T-helper 2 cell treated with Interferon-gamma antibody and Interleukin-4, amounts not matched to agents 5 μg/mL and 100 μg/mL, for 36 hours (primary cell): Measurements from ENCODE around the gene E2F1.
A peak's percentile ranks its signal among the peaks of the same experiment; 100 is the strongest.

Source experiments
- DNase-seq: peaks from one replicate; pipeline ENCODE4 v3.0.0; 2021; ENCODE audit warnings: low spot score
- H3K27ac Mint-ChIP-seq: one replicate; pipeline ENCODE4 v1.8.0; 2021; ENCODE audit warnings: mild to moderate bottlenecking, mixed read lengths
- H3K27me3 Mint-ChIP-seq: one replicate; pipeline ENCODE4 v1.8.0; 2021; ENCODE audit warnings: low read depth, mixed read lengths
- H3K36me3 Mint-ChIP-seq: one replicate; pipeline ENCODE4 v1.8.0; 2021; ENCODE audit warnings: low read depth, mixed read lengths
- H3K4me1 Mint-ChIP-seq: one replicate; pipeline ENCODE4 v1.8.0; 2021; ENCODE audit warnings: low read depth, mixed read lengths
- H3K4me3 Mint-ChIP-seq: one replicate; pipeline ENCODE4 v1.8.0; 2022; ENCODE audit warnings: mild to moderate bottlenecking, moderate library complexity, mixed read lengths
- H3K9me3 Mint-ChIP-seq: one replicate; pipeline ENCODE4 v1.8.0; 2021; ENCODE audit warnings: mixed read lengths

E2F1 gene

DNA sequence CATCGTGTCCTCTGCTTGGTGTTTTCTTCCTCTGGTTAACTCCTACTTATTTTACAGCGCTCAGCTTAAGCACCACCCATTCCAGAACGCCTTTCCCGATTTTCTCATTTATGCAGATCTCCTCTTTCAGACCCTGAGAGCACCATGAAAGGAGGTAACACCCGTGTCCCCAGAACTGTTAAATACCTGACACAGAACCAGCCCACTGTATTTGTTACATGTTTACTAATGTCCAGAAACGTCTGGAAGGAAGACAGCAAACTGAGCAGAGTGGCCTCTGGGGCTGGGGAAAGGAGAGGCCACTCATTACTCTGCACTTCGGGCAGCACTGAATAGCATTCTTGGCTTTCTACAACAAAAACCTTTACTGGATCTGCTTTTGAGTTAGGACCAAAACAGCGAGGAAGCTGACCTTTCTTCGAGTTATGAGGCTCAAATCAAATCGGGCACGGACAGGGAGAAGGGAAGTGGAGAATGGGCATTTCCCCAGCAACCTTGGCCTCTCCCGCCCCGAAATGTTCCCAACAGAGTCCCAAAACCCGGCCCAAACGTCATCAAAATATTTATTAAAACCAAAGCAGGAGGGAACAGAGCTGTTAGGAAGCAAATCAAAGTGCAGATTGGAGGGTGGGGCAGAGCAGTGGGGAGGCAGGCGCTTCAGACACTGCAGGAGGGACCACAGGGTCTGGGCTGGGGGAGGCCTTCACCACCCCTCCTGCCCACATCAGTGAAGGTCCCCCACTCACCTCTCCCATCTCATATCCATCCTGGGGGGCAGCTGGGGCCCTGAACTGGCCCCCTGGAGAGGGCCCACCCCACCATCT, 10.8 kb downstream of the E2F1 start:
- H3K4me1 Mint-ChIP-seq, result peaks cover 34% of the 10 kb centered on the region
- peak overlapping the region; percentile 69 for H3K4me3 Mint-ChIP-seq
- no peak for DNase-seq
- peak overlapping the region; percentile 41 for H3K27ac Mint-ChIP-seq
- H3K27me3 Mint-ChIP-seq, result no peaks in the 10 kb centered on the region
- H3K36me3 Mint-ChIP-seq, result peaks cover 33% of the 10 kb centered on the region
- no peaks in the 10 kb centered on the region for H3K9me3 Mint-ChIP-seq

- H3K4me1 Mint-ChIP-seq, result peaks cover 29% of the 10 kb centered on the region
- peak; percentile 79 for DNase-seq
Measured at GRCh38 chr20:33674294-33675135, 11.7 kb downstream of the E2F1 start, which contains the start of gene NECAB3. NECAB3 (minus strand) TSS chr20:33674428; CDS start chr20:33674352, 76 bp downstream.

GRCh38 chr20:33673410-33674293, 12.5 kb downstream of the E2F1 start:
- peak overlapping the region; percentile 79 for H3K27ac Mint-ChIP-seq
- no peak for DNase-seq
- no peaks in the 10 kb centered on the region for H3K9me3 Mint-ChIP-seq
- peak overlapping the region; percentile 86 for H3K4me3 Mint-ChIP-seq
- H3K27me3 Mint-ChIP-seq, result no peaks in the 10 kb centered on the region
- H3K36me3 Mint-ChIP-seq, result peaks cover 24% of the 10 kb centered on the region
- H3K4me1 Mint-ChIP-seq, result peaks cover 24% of the 10 kb centered on the region

More at GRCh38 chr20:33674294-33675135, 11.7 kb downstream of the E2F1 start, which contains the start of gene NECAB3:
- Mint-ChIP-seq H3K36me3 (peaks cover 32% of the 10 kb centered on the region), H3K9me3 (no peaks in the 10 kb centered on the region), H3K27ac (peak within 1 kb of the TSS; percentile 79), H3K27me3 (no peaks in the 10 kb centered on the region), H3K4me3 (peak within 1 kb of the TSS; percentile 86)

DNA sequence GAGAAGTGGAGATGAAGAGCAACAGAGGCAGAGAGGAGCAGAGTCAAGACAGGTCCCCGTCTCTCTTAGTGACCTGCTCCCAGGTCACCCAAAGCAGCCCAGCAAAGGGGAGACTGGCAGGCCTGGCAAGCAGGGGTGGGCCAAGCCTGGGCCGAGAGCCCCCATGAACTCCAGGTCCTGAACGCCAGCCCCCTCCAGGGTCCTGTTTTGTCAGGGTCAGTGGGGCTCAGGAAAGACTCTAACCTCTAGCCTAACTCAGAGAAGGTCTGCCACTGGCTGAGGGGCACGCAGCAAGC, 13.1 kb downstream of the E2F1 start:
- no peaks in the 10 kb centered on the region for H3K27me3 Mint-ChIP-seq
- DNase-seq, result no peak
- peaks cover 24% of the 10 kb centered on the region for H3K36me3 Mint-ChIP-seq
- H3K4me3 Mint-ChIP-seq, result peak overlapping the region; percentile 86
- H3K9me3 Mint-ChIP-seq, result no peaks in the 10 kb centered on the region
- H3K4me1 Mint-ChIP-seq, result peaks cover 23% of the 10 kb centered on the region
- peak overlapping the region; percentile 63 for H3K27ac Mint-ChIP-seq

DNA sequence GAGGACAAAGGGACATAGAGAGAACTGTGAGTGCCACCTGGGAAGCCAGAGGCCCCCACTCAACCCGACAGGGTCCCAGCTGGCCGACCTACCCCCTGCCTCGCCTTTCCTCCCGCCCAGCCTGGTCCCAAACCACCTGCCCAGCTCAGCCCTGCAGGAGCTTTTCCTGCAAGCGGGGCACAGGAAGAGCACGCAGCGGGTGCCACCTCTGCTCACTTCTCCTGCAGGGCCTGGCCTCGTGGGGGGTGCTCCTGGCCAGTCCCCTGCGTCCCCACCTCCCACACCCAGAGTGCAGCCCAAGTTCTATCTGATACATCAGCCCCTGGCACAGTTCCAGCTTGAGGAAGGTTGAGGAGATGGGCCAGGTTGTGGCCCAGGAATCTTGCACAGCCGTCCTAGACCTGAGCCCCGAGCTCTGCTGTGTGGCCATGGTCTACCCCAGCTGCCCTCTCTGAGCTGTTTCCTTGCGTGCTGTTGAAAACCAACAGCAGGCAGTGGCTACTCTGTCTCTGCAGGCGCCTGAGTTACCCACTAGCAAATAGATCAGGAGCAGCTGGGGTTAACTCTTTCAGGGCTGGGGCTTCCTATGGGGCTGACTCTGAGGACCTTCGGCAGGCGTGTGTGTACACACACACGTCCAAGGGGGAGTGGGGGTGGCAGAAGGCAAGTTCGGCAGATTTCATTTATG, 13.6 kb downstream of the E2F1 start:
- DNase-seq, result no peak
- Mint-ChIP-seq H3K27ac (peak overlapping the region; percentile 63), H3K4me3 (peak overlapping the region; percentile 86), H3K36me3 (peaks cover 20% of the 10 kb centered on the region), H3K9me3 (no peaks in the 10 kb centered on the region), H3K4me1 (peaks cover 22% of the 10 kb centered on the region), H3K27me3 (no peaks in the 10 kb centered on the region)

DNA sequence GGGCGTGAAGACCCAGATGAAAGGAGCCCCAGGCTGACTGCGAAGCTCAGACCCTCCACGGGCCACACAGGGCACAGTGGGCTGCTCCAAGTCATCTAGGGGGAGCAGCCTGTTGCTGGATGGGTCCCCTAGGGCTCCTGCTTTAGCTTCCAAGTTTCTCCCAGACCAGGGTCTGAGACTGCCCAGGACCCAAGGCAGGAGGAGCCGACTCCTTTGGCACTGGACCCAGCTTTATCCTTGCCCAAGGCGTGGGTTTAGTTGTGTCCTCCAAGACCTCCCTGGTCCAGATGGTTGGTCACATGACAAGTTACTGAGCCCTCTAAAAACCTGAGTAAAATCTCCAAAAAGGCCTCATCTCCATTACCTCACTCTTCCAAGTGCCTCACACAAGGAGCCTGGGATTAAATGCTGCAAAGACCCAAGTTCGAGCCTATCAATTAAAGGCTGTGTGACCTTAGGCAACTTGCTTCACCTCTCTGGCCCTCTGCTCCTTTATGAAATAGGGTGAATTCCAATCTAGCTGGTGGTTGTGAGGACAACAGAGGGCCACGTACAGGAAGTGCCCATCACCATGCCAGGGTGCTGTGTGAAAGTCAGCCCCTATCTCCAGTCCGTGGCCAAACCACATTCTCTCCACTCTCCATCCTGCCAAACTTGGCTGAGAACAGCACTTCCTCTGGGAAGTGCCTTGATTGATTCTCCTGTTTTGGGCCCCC, 14.5 kb downstream of the E2F1 start:
- Mint-ChIP-seq H3K9me3 (no peaks in the 10 kb centered on the region), H3K4me1 (peaks cover 23% of the 10 kb centered on the region), H3K4me3 (no peak overlapping the region), H3K36me3 (peaks cover 18% of the 10 kb centered on the region), H3K27me3 (no peaks in the 10 kb centered on the region), H3K27ac (peak overlapping the region; percentile 20)
- no peak for DNase-seq

- H3K27ac Mint-ChIP-seq, result no peak overlapping the region
- H3K9me3 Mint-ChIP-seq, result no peaks in the 10 kb centered on the region
- peaks cover 31% of the 10 kb centered on the region for H3K4me1 Mint-ChIP-seq
- DNase-seq, result no peak
- peaks cover 15% of the 10 kb centered on the region for H3K36me3 Mint-ChIP-seq
- H3K27me3 Mint-ChIP-seq, result no peaks in the 10 kb centered on the region
- peak overlapping the region; percentile 12 for H3K4me3 Mint-ChIP-seq
Measured at GRCh38 chr20:33670715-33671499, 15.3 kb downstream of the E2F1 start.

DNA sequence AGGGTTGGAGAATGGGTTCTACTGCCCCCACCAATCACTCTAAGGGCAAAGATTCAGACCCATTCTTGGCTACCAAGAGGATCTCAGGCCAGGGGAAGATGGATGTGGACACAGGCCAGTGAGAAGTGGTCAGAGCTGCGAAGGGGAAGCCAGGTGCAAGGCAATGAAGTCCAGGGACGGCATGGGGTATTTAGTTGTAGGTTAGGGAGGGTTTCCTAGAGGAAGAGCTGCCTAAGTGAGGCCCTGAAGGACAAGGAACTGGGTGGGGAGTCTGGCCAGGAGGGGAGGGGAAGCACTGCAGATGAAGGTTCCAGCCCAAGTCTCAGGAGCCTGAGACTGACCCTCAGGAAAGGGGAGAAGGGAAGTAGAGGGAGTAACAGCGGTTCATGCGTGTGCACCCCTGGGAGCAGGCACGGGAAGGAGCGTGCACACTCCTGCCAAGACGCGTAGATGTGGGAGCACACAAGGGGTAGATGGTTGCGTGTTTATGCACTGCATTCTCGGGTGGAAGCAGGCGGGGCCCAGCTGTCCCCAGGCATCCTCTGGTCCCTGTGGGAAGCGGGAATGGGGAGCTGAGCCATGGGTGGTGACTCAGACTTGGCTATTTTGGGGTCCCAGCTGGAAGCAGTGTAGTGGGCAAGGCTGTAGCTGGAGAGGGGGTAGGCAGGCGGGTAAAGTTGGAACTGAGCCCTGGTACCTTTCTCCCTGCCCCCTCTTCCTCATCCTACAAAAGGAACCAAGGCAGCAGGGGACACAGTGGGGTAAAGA, 16.1 kb downstream of the E2F1 start:
- H3K36me3 Mint-ChIP-seq, result peaks cover 10% of the 10 kb centered on the region
- no peaks in the 10 kb centered on the region for H3K27me3 Mint-ChIP-seq
- H3K9me3 Mint-ChIP-seq, result no peaks in the 10 kb centered on the region
- H3K4me3 Mint-ChIP-seq, result no peak overlapping the region
- H3K27ac Mint-ChIP-seq, result peak overlapping the region; percentile 27
- peaks cover 33% of the 10 kb centered on the region for H3K4me1 Mint-ChIP-seq
- no peak for DNase-seq

GRCh38 chr20:33669224-33669623, 17.0 kb downstream of the E2F1 start:
- H3K9me3 Mint-ChIP-seq, result no peaks in the 10 kb centered on the region
- peak overlapping the region; percentile 1 for H3K4me3 Mint-ChIP-seq
- H3K4me1 Mint-ChIP-seq, result peaks cover 38% of the 10 kb centered on the region
- DNase-seq, result no peak
- peaks cover 8% of the 10 kb centered on the region for H3K36me3 Mint-ChIP-seq
- H3K27ac Mint-ChIP-seq, result peak overlapping the region; percentile 2
- H3K27me3 Mint-ChIP-seq, result no peaks in the 10 kb centered on the region

DNA sequence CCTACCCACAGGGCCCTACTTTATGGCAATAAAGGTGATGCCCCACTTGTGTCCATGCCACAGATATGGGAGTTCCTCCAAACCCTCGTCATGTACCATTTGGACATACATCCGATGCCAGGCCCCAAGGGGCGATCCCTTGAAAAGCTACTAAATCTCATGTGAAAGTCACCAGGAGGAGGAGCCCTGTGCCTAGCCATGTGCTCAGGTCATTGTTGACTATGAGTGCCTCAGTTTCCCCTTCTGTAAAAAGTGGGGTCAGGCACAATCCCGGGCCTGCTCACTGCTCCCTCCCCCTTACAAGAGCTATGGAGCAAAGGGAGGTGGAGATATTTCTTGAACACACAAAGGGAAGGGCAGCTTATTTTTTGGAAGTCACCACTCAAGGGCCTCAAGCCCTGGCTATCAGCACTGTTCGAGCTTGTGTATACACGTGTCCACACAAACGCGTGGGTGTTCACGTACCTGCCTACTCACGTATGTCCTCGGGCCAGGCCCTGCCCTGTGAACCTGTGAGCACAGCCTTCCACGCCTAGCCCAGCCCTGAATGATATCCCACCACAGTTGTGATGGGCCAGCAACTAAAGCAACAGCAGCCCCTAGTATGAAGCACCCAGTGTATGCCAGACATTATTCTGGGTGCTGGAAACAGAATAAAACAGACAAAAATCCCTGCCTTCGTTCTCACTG, 17.6 kb downstream of the E2F1 start:
- no peak overlapping the region for H3K27ac Mint-ChIP-seq
- H3K4me1 Mint-ChIP-seq, result peaks cover 39% of the 10 kb centered on the region
- no peaks in the 10 kb centered on the region for H3K9me3 Mint-ChIP-seq
- peak overlapping the region; percentile 80 for H3K4me3 Mint-ChIP-seq
- H3K36me3 Mint-ChIP-seq, result peaks cover 8% of the 10 kb centered on the region
- H3K27me3 Mint-ChIP-seq, result no peaks in the 10 kb centered on the region
- no peak for DNase-seq
